Activated CD4-positive, alpha-beta T cell treated with anti-CD3 and anti-CD28 coated beads for 36 hours (primary cell): Measurements from ENCODE around the gene AARSD1. TPM values are rescaled to one million over a fixed set of nuclear protein-coding genes. Genes with fewer than 3 reads are reported as not detected.
"Not testable (repeated sequence)": the region's sequence is repeated elsewhere in the genome, so short reads cannot be mapped to it uniquely, and the experiment has no call there.

ENCODE experiments used
- ATAC-seq: fragments of 200-7000 bp; cut with Tn5 transposase; one replicate; pipeline ENCODE4 v1.10.0; 2021; ENCODE audit warnings: mild to moderate bottlenecking, moderate library complexity
- CTCF ChIA-PET: fragments of 350-600 bp; sonication (Branson Sonifier 250); formaldehyde crosslinking; loops from one replicate; lab custom pipeline; 2021; ENCODE audit warnings: antibody characterized with exemption; lab: Charles Lee
- POLR2A ChIA-PET: fragments of 350-600 bp; sonication (Branson Sonifier 250); formaldehyde crosslinking; loops from one replicate; lab custom pipeline; 2021; ENCODE audit warnings: antibody characterized with exemption, inconsistent platforms; lab: Charles Lee
- DNase-seq: peaks from one replicate; pipeline ENCODE4 v3.0.0-alpha.2; 2020
- H3K27ac Mint-ChIP-seq: one replicate; pipeline ENCODE4 v1.8.0; 2021; ENCODE audit warnings: mixed read lengths
- H3K27me3 Mint-ChIP-seq: one replicate; pipeline ENCODE4 v1.8.0; 2021; ENCODE audit warnings: mixed read lengths
- H3K36me3 Mint-ChIP-seq: one replicate; pipeline ENCODE4 v1.8.0; 2021; ENCODE audit warnings: low read depth, mixed read lengths
- H3K4me1 Mint-ChIP-seq: one replicate; pipeline ENCODE4 v1.8.0; 2021; ENCODE audit warnings: mixed read lengths
- H3K4me3 Mint-ChIP-seq: one replicate; pipeline ENCODE4 v1.8.0; 2021; ENCODE audit warnings: mild to moderate bottlenecking, moderate library complexity, mixed read lengths
- H3K9me3 Mint-ChIP-seq: one replicate; pipeline ENCODE4 v1.8.0; 2021; ENCODE audit warnings: low read depth, mixed read lengths
- intact Hi-C, 2 experiments: fragments of 100-400 bp; cut with DNase I in 1 of 2; cut with micrococcal nuclease in 1 of 2; formaldehyde crosslinking; loops; one replicate each; pipeline versions ENCODE4 v1.14.2 to v1.15.1; 2022 to 2024; cut with DNase I, micrococcal nuclease
- total RNA-seq, 2 experiments: library from RNA; stranded (reverse); gene quantifications; one replicate each; pipeline ENCODE4 v1.2.3, GENCODE V29; 2021

AARSD1 gene
- total RNA-seq, 2 experiments from 2014 or later: 40.8 to 58.6 TPM

DNA sequence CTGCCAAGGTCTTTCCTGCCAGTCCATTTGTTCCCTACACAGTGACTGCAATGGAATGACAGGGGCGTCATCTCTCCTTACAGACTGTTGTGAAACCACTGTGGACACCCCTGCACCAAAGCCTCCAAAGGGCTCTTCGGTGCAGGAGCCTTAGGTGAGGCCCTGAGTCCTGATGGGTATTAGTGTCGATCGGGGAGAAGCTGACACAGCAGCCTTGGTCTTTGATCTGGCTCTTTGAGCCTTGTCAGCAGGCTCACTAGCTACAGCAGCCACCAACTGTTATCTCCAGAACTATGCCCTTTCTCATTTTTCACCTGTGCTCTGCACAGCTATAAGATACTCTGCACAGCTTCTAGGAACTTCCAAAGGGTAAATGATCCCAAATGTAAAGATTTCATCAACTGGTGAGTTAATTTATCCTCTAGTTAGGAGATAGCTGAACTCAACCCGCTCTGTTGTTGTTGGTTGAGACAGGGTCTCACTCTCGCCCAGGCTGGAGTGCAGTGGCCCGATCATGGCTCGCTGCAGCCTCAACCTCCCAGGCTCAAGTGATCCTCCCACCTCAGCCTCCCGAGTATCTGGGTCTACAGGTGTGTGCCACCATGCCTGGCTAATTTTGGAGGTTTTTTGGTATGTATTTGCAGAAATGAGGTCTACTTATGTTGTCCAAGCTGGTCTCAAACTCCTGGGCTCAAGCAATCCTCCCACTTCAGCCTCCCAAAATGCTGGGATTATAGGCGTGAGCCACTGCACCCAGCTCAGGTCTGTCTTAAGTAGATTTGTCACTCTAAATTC is 44.0 kb downstream of the AARSD1 start:
- CTCF ChIA-PET: interaction anchor here (0.8 to 2.3 kb wide), 2 partner anchors 9 to 16 kb away, joined by 3 to 6 read pairs; no protein-coding TSS in a partner anchor

DNA sequence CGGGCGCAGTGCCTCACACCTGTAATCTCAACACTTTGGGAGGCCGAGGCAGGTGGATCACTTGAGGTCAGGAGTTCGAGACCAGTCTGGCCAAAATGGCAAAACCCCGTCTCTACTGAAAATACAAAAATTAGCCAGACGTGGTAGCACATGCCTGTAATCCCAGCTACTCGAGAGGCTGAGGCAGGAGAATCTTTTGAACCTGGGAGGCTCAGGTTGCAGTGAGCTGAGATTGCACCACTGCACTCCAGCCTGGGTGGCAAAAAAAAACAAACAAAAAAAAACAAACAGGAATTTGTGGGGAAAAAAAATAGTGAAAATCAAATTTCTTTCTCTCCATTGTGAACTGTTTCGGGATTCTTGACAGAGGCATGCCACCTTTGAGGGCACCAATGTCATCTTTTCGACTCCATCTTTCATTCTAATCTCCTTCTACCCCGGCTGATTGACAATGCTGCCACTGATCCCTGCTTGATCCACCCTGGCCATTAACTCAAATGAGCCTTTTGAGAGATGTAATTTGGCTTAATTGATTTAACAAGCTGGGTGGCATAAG is 44.7 kb downstream of the AARSD1 start:
- H3K27me3 Mint-ChIP-seq, H3K4me3 Mint-ChIP-seq, H3K9me3 Mint-ChIP-seq, H3K36me3 Mint-ChIP-seq, H3K4me1 Mint-ChIP-seq, intact Hi-C loops, DNase-seq, ATAC-seq, H3K27ac Mint-ChIP-seq: not testable (repeated sequence)
- POLR2A ChIA-PET: interaction anchor here (0.8 kb wide), 1 partner anchor 10 kb away, joined by 3 read pairs; no protein-coding TSS in a partner anchor
- CTCF ChIA-PET: interaction anchor here (0.6 to 2.3 kb wide), 4 partner anchors 10 to 95 kb away, joined by 3 to 6 read pairs (median 3); partner anchors contain the start of gene BECN1

More for the DNA sequence above, 44.0 kb downstream of the AARSD1 start:
- Mint-ChIP-seq H3K4me1 (no peaks in the 10 kb centered on the region), H3K4me3 (no peak overlapping the region), H3K36me3 (no peaks in the 10 kb centered on the region), H3K9me3 (no peaks in the 10 kb centered on the region), H3K27me3 (peaks cover 4% of the 10 kb centered on the region), H3K27ac (no peak overlapping the region)
- ATAC-seq: no peak
- intact Hi-C loops: no loop called here
- no peak for DNase-seq
- POLR2A ChIA-PET: interaction anchor here (0.6 to 0.8 kb wide), 2 partner anchors 9 to 12 kb away, joined by 3 to 7 read pairs; no protein-coding TSS in a partner anchor

DNA sequence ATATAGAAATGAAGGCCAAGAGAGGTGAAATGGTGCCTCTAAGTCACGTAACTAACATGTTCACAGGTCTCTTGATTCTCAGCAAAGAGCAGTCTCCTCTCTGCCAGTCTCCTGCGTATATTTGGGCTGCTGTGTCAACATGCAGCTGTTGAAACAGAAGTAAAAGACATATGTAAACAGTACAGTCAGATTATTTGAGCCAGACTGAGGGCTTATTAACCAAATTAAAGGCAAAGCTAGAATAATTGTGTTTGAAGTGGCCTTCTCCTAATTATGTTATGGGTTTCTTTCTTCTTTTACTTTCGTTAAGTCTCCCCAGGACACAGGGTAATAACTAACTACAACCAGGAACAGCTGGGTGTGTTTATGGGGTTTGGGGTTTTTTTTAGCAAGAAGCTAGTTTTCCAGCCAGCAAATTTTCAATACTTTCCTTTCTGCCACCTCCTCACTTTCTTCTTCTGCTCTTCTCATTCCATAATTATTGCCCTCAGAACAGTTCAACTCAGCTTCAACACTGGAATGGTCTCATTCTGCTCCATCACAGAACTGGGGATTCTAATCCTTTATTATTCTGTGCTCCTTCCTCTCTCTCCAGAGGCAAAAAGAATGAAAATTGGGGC is 45.2 kb downstream of the AARSD1 start:
- Mint-ChIP-seq H3K27ac (no peak overlapping the region), H3K4me1 (no peaks in the 10 kb centered on the region), H3K36me3 (no peaks in the 10 kb centered on the region), H3K27me3 (peaks cover 4% of the 10 kb centered on the region), H3K9me3 (no peaks in the 10 kb centered on the region), H3K4me3 (no peak overlapping the region)
- no peak for DNase-seq
- intact Hi-C loops: no loop called here
- no peak for ATAC-seq
- ChIA-PET CTCF (interaction anchor here (0.6 to 2.3 kb wide), 3 partner anchors 10 to 95 kb away, joined by 3 to 6 read pairs (median 3); partner anchors contain the start of gene BECN1), POLR2A (no interaction called here)

DNA sequence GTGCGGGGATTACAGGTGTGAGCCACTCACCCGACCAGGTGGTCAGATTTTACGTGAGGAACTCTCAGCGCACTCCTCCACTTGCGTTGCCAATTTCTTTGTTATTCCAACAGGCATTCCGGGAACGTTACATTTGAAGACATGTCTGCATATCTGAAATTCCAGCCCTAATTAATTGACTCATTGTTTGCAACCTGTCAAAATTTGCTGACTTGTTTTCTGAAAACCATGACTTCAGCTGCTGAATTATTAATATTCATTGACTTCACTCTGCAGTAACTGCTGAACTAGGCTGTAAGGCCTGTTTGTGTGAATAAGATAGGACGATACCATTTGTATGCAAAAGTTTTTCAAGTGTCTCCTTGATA is 47.0 kb downstream of the AARSD1 start:
- Mint-ChIP-seq H3K36me3 (no peaks in the 10 kb centered on the region), H3K4me1 (no peaks in the 10 kb centered on the region), H3K27ac (no peak overlapping the region), H3K27me3 (peaks cover 4% of the 10 kb centered on the region), H3K4me3 (no peak overlapping the region), H3K9me3 (no peaks in the 10 kb centered on the region)
- DNase-seq (no peak), ATAC-seq (no peak)
- ChIA-PET POLR2A (interaction anchor here (0.7 kb wide), 1 partner anchor 328 kb away, joined by 3 read pairs; no protein-coding TSS in a partner anchor), CTCF (no interaction called here)
- intact Hi-C loops: no loop called here

DNA sequence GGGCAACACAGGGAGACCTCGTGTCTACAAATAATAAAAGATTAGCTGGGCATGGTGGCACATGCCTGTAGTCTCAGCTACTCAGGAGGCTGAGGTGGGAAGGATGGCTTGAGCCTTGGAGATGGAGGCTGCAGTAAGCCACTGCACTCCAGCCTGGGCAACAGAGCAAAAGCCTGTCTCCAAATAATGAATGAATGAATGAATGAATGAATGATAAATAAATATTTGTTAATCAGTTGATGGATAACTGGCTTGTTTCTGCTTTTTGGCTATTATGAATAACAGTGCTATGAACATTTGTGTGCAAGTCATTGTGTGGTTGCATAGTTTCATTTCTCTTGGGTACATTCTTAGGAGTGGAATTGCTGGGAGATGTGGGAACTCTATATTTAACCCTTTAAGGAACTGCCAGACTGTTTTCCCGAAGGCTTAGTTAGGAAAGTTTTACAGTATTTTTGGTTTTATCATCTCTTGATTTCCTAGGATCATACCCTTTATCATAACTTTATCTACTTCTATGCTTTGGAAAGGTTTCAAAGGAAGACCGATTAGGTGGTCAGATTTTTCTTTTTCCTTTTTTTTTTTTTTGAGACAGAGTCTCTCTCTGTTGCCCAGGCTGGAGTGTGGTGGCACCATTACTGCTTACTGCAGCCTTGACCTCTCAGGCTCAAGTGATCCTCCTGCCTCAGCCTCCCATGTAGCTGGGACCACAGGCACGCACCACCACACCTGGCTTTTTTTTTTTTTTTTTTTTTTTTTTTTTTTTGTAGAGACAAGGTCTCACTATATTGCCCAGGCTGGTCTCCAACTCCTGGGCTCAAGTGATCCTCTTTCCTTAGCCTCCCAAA is 47.6 kb downstream of the AARSD1 start:
- H3K4me1 Mint-ChIP-seq, POLR2A ChIA-PET, H3K4me3 Mint-ChIP-seq, DNase-seq, H3K27ac Mint-ChIP-seq, H3K36me3 Mint-ChIP-seq, H3K27me3 Mint-ChIP-seq, CTCF ChIA-PET, ATAC-seq, intact Hi-C loops, H3K9me3 Mint-ChIP-seq: not testable (repeated sequence)

DNA sequence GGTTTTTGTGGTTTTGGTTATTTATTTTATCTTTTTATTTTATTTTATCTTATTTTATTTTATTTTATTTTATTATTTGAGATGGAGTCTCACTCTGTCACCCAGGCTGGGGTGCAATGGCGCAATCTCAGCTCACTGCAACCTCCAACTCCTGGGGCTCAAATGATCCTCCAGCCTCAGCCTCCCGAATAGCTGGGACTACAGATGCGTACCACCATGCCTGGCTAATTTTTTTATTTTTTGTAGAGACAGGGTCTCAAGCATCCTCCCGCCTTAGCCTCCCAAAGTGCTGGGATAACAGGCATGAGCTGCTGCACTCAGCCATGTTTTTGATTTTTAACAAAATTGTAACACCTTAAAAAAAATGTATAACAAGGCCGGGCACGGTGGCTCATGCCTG is 49.0 kb downstream of the AARSD1 start:
- H3K9me3 Mint-ChIP-seq, POLR2A ChIA-PET, intact Hi-C loops, H3K4me1 Mint-ChIP-seq, ATAC-seq, CTCF ChIA-PET, H3K27me3 Mint-ChIP-seq, DNase-seq, H3K4me3 Mint-ChIP-seq, H3K27ac Mint-ChIP-seq, H3K36me3 Mint-ChIP-seq: not testable (repeated sequence)

DNA sequence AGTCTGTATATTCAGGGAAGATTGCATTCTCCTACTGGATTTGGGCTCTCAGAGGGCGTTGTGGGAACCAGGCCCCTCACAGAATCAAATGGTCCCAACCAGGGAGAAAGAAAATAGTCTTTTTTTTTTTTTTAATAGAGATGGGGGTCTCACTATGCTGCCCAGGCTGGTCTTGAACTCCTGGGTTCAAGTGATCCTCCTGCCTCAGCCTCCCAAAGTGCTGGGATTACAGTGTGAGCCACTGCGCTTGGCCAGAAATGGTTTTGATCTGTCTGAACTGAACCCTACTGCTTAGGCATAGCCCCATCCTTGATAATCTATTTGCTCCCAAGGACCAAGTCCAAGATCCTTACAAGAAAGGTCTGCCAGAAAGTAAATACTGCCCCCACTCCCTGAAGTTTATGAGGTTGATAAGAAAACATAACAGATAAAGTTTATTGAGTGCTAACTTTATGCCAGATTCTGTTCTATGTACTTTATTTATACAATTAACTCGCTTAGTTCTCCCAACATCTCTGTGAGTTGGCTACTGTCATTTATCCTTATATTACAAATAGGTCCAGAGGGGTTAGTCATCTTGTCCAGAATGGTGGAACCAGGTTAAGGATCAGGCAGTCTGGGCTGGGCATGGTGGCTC is 50.2 kb downstream of the AARSD1 start:
- CTCF ChIA-PET: no interaction called here

DNA sequence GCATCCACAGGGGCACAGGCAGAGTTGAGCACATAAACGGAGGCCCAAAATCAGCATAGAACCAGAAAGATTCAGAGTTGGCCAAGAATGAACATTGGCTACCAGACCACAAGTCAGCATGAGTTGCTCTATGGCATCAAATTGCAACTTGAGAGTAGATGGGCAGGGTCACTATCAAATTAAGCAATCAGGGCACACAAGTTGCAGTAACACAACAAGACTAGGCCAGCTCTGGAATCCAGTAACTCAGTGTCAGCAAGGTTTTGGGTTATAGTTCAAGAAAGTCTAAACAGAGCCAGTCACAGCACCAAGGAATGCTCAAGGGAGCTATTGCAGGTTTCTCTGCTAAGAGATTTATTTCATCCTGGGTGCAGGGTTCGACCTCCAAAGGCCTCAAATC is 50.7 kb downstream of the AARSD1 start:
- Mint-ChIP-seq H3K36me3 (no peaks in the 10 kb centered on the region), H3K4me3 (no peak overlapping the region), H3K9me3 (no peaks in the 10 kb centered on the region), H3K27ac (no peak overlapping the region), H3K4me1 (no peaks in the 10 kb centered on the region), H3K27me3 (peaks cover 10% of the 10 kb centered on the region)
- CTCF ChIA-PET: interaction anchor here (0.6 to 1.0 kb wide), 2 partner anchors 15 to 954 kb away, joined by 3 to 5 read pairs; no protein-coding TSS in a partner anchor
- POLR2A ChIA-PET: no interaction called here
- intact Hi-C loops: no loop called here
- DNase-seq (no peak), ATAC-seq (no peak)

More for the DNA sequence above, 50.2 kb downstream of the AARSD1 start:
- DNase-seq (no peak), ATAC-seq (no peak)
- no peaks in the 10 kb centered on the region for H3K4me1 Mint-ChIP-seq
- no peaks in the 10 kb centered on the region for H3K36me3 Mint-ChIP-seq
- peaks cover 10% of the 10 kb centered on the region for H3K27me3 Mint-ChIP-seq
- POLR2A ChIA-PET: no interaction called here
- H3K27ac Mint-ChIP-seq: no peak overlapping the region
- H3K4me3 Mint-ChIP-seq: no peak overlapping the region
- no peaks in the 10 kb centered on the region for H3K9me3 Mint-ChIP-seq
- intact Hi-C loops: no loop called here

DNA sequence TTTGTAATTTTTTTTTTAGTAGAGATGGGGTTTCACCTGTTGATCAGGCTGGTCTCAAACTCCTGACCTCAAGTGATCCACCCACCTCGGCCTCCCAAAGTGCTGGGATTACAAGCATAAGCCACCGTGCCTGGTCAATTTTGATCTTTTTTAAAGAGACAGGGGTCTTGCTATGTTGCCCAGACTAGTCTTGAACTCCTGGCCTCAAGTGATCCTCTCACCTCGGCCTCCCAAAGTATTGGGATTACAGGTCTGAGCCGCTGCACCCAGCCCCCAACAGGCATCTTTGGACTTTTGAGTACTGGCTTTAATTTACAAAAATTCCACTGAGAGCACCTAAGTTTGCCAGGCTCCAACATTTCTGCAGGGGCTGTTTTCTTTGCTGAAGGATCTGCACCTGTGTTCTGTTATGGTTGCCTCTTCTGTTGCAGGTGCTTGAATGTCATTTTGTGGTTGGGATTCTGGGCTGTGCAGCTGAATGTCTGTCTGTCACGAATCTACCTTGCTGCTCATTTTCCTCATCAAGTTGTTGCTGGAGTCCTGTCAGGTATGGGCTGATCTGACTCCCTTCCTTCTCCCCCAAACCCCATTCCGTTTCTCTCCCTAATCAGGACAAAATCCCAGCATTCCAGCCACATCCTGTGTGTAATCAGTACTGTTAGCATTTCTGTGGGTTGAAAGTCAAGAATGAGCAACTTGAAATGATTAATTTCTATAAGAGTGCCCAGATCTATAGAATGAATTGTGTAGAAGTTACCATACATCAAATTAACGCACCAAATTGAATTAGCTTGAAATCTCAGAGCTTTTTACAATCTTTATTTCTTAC is 55.2 kb downstream of the AARSD1 start:
- ATAC-seq: no peak
- ChIA-PET POLR2A (interaction anchor here (0.7 kb wide), 1 partner anchor 12 kb away, joined by 7 read pairs; no protein-coding TSS in a partner anchor), CTCF (no interaction called here)
- no peaks in the 10 kb centered on the region for H3K4me1 Mint-ChIP-seq
- no peak overlapping the region for H3K4me3 Mint-ChIP-seq
- intact Hi-C loops: no loop called here
- H3K36me3 Mint-ChIP-seq: no peaks in the 10 kb centered on the region
- peaks cover 10% of the 10 kb centered on the region for H3K27me3 Mint-ChIP-seq
- DNase-seq: no peak
- no peaks in the 10 kb centered on the region for H3K9me3 Mint-ChIP-seq
- H3K27ac Mint-ChIP-seq: no peak overlapping the region

DNA sequence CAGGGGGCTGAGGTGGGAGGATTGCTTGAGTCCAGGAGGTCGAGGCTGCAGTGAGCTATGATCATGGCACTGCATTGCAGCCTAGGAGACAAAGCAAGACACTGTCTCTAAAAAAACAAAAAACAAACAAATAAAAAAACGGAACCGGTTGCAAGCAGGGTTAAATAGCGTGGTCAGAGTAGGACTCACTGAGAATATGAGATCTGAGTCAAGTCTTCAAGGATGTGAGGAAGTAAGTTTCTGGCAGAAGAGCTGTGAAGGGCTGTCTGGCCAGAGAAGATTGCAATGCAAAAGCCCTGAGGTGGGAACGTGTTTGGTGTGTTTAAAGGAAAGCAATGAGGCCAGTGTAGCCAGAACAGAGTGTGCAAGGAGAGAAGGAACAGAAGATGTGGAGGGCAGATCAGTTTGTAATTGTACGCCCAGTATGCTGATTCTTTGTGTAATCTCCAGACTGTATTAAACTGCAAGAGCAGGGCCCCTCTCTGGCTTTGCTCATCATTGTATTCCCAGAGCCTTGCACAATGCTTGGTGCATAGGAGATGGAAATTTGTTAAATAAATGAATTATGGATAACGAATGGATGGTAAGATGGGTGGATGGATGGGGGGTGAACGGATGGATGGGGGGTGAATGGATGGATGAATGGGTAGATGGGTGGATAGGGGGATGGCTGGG is 57.3 kb downstream of the AARSD1 start:
- H3K36me3 Mint-ChIP-seq: no peaks in the 10 kb centered on the region
- intact Hi-C loops: no loop called here
- DNase-seq (no peak), ATAC-seq (no peak)
- no peaks in the 10 kb centered on the region for H3K4me1 Mint-ChIP-seq
- H3K4me3 Mint-ChIP-seq: no peak overlapping the region
- H3K27me3 Mint-ChIP-seq: peaks cover 10% of the 10 kb centered on the region
- H3K27ac Mint-ChIP-seq: no peak overlapping the region
- no peaks in the 10 kb centered on the region for H3K9me3 Mint-ChIP-seq
- ChIA-PET CTCF (no interaction called here), POLR2A (no interaction called here)
